Peyer's patch (tissue), 4 donors: ENCODE data around the gene SUDS3.
"Not testable (repeated sequence)": the region's sequence is repeated elsewhere in the genome, so short reads cannot be mapped to it uniquely, and the experiment has no call there.

Experiments used
- POLR2A ChIP-seq, 2 donors: fragments of 450-650 bp; IDR thresholded peaks; one replicate each; pipeline ENCODE4 v1.5.1; 2017; ENCODE audit warnings: antibody characterized with exemption in 2 of 2, mild to moderate bottlenecking in 2 of 2, moderate library complexity in 2 of 2
- TF ChIP-seq, protein P1 (sequence below), 6 experiments: fragments of 450-650 bp in 4 of 6; fragments of 200-600 bp in 2 of 6; sonication (generic) in 1 of 6; IDR thresholded peaks; one replicate each; pipeline ENCODE4 v1.5.1; 2017 to 2019; ENCODE audit warnings: antibody characterized with exemption in 6 of 6, mild to moderate bottlenecking in 3 of 6, moderate library complexity in 1 of 6

DNA sequence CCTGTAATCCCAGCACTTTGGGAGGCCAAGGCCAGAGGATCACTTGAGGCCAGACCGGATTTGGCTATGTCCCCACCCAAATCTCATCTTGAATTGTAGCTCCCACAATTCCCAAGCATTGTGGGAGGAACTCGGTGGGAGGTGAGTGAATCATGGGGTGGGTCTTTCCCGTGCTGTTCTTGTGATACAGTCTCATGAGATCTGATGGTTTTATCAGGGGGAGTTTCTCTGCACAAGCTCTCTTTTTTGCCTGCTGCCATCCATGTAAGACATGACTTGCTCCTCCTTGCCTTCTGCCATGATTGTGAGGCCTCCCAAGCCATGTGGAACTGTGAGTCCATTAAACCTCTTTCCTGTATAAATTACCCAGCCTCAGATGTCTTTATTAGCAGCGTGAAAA lies 21.9 kb upstream of the SUDS3 start:
- TF ChIP-seq, protein P1, sequence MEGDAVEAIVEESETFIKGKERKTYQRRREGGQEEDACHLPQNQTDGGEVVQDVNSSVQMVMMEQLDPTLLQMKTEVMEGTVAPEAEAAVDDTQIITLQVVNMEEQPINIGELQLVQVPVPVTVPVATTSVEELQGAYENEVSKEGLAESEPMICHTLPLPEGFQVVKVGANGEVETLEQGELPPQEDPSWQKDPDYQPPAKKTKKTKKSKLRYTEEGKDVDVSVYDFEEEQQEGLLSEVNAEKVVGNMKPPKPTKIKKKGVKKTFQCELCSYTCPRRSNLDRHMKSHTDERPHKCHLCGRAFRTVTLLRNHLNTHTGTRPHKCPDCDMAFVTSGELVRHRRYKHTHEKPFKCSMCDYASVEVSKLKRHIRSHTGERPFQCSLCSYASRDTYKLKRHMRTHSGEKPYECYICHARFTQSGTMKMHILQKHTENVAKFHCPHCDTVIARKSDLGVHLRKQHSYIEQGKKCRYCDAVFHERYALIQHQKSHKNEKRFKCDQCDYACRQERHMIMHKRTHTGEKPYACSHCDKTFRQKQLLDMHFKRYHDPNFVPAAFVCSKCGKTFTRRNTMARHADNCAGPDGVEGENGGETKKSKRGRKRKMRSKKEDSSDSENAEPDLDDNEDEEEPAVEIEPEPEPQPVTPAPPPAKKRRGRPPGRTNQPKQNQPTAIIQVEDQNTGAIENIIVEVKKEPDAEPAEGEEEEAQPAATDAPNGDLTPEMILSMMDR (IDR thresholded peaks at IDR 0.05) = not testable (repeated sequence)
- not testable (repeated sequence) for TF ChIP-seq POLR2A (IDR thresholded peaks at IDR 0.05)
